MV-4-11 (cell line): ENCODE measurements around the gene TTC16.

Experiments used
- DNase-seq: peaks from one replicate; lab custom pipeline; 2025; lab: John Stamatoyannopoulos, UW

TTC16 gene, protein sequence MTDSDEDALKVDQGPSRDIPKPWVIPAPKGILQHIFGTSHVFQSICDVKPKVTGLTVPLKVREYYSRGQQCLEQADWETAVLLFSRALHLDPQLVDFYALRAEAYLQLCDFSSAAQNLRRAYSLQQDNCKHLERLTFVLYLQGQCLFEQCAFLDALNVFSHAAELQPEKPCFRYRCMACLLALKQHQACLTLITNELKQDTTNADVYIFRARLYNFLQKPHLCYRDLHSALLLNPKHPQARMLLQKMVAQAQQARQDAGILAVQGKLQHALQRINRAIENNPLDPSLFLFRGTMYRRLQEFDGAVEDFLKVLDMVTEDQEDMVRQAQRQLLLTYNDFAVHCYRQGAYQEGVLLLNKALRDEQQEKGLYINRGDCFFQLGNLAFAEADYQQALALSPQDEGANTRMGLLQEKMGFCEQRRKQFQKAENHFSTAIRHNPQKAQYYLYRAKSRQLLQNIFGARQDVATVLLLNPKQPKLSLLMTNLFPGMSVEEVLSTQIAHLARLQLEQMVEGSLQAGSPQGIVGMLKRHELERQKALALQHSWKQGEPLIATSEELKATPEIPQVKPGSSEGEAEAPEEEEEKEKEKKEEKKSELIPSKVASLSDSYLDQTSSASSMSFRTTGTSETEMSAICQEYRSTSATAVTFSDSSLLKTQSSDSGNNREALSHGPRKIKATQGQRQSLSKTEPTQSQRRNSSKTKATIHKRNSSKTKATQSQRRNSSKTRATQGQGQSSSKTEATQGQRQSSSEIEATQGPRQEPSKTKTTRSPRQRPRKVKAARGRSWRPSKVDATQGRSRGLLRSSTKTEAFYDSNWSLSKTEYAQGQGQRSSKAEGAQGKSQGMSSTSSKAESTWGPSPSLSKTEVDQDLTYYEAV

DNA sequence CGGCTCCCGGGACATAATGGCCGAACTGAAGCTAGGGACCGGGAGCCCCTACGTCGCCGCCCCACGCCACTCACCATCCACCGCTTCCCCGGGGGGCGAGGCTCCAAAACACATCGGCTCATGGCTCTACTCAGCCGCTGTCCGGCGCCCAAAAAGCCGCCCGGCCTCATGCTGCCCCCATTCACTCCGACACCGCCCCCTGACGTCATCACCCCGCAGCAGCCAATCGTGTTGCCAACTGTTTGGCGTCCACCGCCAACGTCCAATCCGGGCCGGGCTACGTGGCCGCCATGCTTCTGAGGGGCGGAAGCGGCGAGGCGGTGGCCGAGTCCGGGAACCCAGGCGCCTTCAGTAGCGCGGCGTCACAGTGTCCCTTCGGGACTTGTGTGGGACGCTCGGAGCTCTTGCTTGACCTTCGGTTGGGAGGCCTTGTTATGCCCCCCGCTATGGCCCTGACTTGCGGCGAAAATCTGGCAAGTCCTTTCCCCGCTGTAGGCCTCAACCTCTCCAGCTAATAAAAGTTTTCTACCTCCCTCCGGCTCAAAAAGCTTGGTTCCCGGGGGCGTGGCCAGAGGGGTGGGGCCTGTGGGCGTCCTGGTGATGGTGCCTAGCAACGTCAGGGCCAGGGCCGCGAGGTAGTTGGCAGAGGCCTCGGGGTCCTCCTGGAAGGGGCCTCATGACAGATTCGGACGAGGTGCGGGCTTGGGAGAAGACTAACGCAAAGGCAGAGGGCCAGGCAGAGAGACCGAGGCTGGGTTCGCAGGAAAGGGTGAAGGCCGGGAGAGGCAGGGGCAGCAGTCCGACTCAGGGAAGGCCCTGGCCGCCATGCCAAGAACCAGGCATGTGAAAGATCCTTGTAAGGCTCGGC lies at the start of gene TTC16, which contains the start of gene PTRH1:
TTC16 (plus strand) TSS at position 610 of the 868 bp plus-strand sequence; CDS start at position 677, 67 bp downstream.
PTRH1 (minus strand) TSS at position 194 of the 868 bp plus-strand sequence; CDS start at position 170, 24 bp downstream.
- peak; percentile 92 for DNase-seq

GRCh38 chr9:127667127-127667844 lies 48.6 kb upstream of the TTC16 start:
- DNase-seq = peak; percentile 4

- no peak for DNase-seq
Measured at GRCh38 chr9:127667906-127668305, 48.0 kb upstream of the TTC16 start.

DNA sequence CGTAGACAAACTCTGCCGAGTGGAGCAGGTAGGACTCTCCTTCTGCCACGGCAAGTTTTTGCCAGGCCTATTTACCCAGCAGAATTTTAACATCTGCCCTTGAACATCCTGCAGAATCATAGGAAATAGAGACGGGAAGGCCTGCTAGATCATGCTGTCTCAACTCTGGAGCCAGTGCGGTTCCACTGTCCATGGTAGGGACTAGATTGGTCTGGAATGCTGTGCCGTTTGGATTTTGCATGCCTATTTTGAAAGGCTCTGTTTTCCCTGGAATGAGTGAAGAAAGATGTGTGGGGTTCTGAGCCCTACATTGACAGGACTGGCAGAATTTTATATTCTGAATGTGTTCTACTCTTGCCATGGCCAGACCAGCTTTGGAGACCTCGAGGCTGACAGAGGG lies 42.6 kb upstream of the TTC16 start:
- DNase-seq = no peak

DNA sequence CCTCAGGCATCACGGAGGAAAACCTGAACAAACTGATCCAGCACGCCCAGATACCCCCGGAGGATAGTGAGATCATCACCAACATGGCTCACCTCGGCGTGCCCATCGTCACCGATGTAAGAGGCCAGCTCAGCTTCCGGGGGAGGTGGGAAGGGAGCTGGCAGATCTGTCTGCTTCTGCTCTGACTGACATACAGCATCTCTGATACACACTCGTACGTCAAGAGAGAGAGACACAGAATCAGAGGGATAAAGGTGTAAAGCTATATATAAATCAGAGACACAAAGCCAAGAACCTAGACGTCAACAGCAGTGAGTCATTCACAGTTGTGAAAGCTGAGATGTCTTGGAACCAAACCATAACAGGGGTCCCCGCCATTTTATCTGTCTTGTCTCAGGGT lies 39.2 kb upstream of the TTC16 start:
- DNase-seq = no peak

GRCh38 chr9:127679506-127679905 lies 36.4 kb upstream of the TTC16 start:
- DNase-seq = no peak

DNA sequence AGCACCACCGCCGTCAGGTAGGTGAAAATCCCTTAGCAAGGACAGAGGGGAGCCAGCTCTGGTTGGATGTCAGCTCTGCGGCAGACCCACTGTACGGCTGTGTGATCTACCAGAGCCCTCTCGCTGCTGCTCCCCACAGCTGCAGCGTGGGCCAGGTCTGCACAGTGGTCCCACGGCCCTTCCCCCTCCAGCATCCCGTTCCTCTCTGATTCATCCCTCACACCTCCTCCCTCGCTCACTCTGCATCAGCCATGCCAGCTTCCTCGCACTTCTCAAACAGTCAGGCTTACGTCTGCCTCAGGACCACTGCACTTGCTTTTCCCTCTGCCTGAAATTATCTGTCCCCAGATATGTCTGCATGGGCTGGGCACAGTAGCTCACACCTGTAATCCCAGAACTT lies 35.7 kb upstream of the TTC16 start:
- DNase-seq = no peak

- no peak for DNase-seq
Measured at GRCh38 chr9:127680846-127681245, 35.0 kb upstream of the TTC16 start.

GRCh38 chr9:127682351-127683136 lies 33.3 kb upstream of the TTC16 start:
- no peak for DNase-seq

- no peak for DNase-seq
Measured at GRCh38 chr9:127683723-127684122, 32.2 kb upstream of the TTC16 start.

GRCh38 chr9:127684576-127684975 lies 31.3 kb upstream of the TTC16 start:
- no peak for DNase-seq

DNA sequence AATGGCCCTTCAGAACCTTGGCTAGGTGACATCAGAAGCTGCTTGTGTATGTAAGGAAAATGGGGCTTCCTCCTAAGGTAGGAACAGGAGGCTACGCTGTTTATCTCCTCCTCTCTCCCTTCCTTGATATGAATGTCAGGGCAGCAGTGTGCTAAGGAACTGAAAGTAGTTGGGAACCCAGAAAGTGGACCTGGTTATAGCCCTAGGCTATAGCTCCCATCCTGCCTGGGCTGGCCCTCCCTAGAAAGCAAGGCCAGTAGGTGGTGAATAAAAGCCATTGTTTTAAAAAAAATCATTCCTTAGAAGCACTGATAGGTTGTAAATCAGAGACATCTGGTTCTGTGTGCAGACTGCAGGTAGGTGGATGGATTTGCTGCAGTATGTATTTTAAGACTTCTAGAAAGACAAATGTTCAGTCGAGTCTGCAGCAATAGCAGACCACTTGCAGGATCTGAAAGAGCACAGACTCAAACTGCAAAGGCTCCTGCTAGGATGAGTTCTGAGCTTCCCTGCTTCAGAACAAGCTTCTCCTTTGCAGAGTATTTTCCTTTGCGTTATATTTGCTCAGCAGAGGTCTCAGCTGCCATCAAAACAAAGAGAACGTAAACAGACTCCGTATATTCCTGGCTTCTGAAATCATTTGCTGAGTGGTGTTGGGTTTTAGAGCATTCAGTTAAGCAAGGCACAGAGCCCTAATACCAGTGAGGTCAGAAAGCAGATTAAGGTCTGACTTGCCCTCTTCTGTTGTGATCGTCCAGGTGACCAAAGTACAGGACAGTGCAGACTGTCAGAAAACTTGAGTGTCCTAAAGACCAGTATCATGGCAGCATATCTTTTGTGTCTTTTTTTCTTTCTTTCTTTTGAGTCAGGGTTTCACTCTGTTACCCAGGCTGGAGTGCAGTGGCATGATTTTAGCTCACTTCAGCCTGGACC lies 29.2 kb upstream of the TTC16 start:
- peak; percentile 35 for DNase-seq

- DNase-seq = no peak
Measured at GRCh38 chr9:127689329-127690000, 26.4 kb upstream of the TTC16 start.

DNA sequence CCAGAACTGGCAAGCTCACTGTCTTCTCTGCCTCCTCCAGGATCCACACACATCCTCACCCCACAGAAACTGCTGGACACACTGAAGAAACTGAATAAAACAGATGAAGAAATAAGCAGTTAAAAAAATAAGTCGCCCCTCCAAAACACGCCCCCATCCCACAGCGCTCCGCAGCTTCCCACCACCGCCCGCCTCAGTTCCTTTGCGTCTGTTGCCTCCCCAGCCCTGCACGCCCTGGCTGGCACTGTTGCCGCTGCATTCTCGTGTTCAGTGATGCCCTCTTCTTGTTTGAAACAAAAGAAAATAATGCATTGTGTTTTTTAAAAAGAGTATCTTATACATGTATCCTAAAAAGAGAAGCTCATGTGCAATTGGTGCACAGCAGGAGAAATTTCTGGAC lies 25.1 kb upstream of the TTC16 start:
- no peak for DNase-seq

GRCh38 chr9:127692071-127692470 lies 23.8 kb upstream of the TTC16 start:
- no peak for DNase-seq

GRCh38 chr9:127693143-127693542 lies 22.7 kb upstream of the TTC16 start:
- DNase-seq = no peak

DNA sequence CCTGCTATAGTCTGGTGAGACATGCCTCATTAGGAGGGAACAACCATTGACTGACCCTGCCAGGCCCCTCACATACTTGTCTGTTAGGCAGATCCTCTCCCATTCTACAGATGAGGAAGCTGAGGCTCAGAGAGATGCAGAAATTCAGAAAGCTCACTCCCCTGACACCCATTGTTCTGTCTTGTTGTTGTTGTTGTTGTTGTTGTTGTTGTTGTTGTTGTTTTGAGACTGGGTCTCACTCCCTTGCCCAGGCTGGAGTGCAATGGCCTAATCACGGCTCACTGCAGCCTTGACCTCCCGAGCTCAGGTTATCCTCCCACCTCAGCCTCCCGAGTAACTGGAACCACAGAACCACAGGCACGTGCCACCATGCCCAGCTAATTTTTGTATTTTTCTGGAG lies 22.2 kb upstream of the TTC16 start:
- DNase-seq = no peak

DNA sequence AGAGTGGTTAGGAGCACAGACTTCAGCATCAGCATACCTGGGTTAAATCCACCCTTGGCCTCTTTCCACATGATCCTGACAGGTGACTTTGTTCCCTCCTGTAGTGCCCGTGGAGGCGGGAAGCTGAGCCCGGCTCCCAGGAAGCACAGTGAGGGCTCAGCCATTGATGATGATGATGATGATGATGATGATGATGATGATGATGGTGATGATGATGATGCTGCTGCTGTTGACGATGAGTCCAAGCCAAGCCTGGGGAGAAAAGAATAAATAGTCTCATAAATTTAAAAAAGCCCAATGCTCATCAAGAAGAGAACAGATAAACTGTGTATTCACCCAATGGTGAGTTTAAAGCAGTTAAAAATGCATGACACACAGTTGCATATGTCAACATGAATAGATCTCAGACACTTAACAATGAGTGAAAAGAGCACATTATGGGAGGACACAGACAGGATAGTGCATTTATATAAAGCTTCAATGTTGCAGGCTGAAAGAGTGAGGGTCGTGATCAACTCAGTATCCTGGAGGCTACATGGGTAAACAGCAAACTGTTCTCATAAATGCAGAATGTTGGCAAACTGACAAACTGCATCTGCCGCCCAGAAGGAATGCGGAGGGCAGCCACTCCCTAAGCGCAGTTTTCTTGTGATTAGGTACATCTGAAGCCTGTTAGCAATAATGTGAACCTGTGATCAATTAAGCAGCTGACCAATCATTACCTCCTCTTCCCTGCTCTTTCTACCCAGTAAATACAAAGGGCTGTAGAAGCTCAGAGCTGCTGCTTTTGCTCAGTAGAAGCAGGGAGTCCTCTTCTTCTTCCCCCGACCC lies 20.8 kb upstream of the TTC16 start:
- no peak for DNase-seq
